H1 (cell line): ENCODE results near the gene PDGFA. TPM values are rescaled to one million over a fixed set of nuclear protein-coding genes. Genes with fewer than 3 reads are reported as not detected.

Experiments used
- CTCF ChIA-PET: fragments of 300-600 bp; sonication (Branson Sonifier 250); formaldehyde crosslinking; loops from one replicate; lab custom pipeline; 2021; ENCODE audit not compliant: partially characterized antibody; lab: Charles Lee
- POLR2A ChIA-PET: fragments of 300-600 bp; sonication (Branson Sonifier 250); formaldehyde crosslinking; loops from one replicate; lab custom pipeline; 2021; ENCODE audit warnings: inconsistent platforms; ENCODE audit not compliant: partially characterized antibody; lab: Charles Lee
- DNase-seq, 2 experiments: peaks; one replicate each; pipeline versions ENCODE4 v3.0.0 to v3.0.0-alpha.2; 2010 to 2022; ENCODE audit warnings: low spot score in 2 of 2, low read depth in 1 of 2, mixed read lengths in 1 of 2
- FAIRE-seq: peaks from 2 replicates; lab custom pipeline; 2011; peaks lifted over from hg19 to GRCh38; lab: Jason Lieb, UNC
- H2AFZ ChIP-seq: 2 replicates; pipeline ENCODE4 v1.8.1; 2012; ENCODE audit warnings: low read length, inconsistent platforms
- H2AK5ac ChIP-seq: 2 replicates; pipeline ENCODE4 v1.6.1; 2013; ENCODE audit warnings: low read depth, low read length
- H2BK120ac ChIP-seq: replicated peaks from 2 replicates; pipeline ENCODE3; 2013; ENCODE audit warnings: low read depth, low read length, inconsistent platforms
- H2BK12ac ChIP-seq: 2 replicates; pipeline ENCODE4 v1.6.1; 2013; ENCODE audit warnings: low read depth, low read length
- H2BK15ac ChIP-seq: 2 replicates; pipeline ENCODE4 v1.6.1; 2013; ENCODE audit warnings: low read length
- H2BK20ac ChIP-seq: 2 replicates; pipeline ENCODE4 v1.6.1; 2013; ENCODE audit warnings: low read length
- H2BK5ac ChIP-seq: 2 replicates; pipeline ENCODE4 v1.6.1; 2013; ENCODE audit warnings: low read depth, low read length
- H3K14ac ChIP-seq: 2 replicates; pipeline ENCODE4 v1.6.1; 2013; ENCODE audit warnings: inconsistent platforms; ENCODE audit not compliant: insufficient read length
- H3K18ac ChIP-seq: 2 replicates; pipeline ENCODE4 v1.6.1; 2013; ENCODE audit warnings: low read length; ENCODE audit errors: extremely low read depth
- H3K23ac ChIP-seq: 2 replicates; pipeline ENCODE4 v1.6.1; 2013; ENCODE audit warnings: inconsistent platforms; ENCODE audit not compliant: insufficient read length
- H3K23me2 ChIP-seq: 2 replicates; pipeline ENCODE4 v1.6.1; 2013; ENCODE audit warnings: low read depth, low read length
- H3K27ac ChIP-seq: 2 replicates; pipeline ENCODE4 v1.6.1; 2011; ENCODE audit warnings: low read depth, low read length, inconsistent platforms
- H3K27me3 ChIP-seq, 4 experiments: replicated peaks in 1 of 4; 1 replicate in 1 of 4; 2 replicates in 3 of 4; pipeline versions ENCODE4 v1.6.1 to v1.8.1; 2011 to 2013; ENCODE audit warnings: low read length in 3 of 4, mild to moderate bottlenecking in 3 of 4, inconsistent platforms in 2 of 4, mixed read lengths in 2 of 4, moderate library complexity in 1 of 4; ENCODE audit not compliant: control insufficient read depth in 3 of 4, insufficient read depth in 3 of 4; ENCODE audit errors: extremely low read depth in 1 of 4
- H3K36me3 ChIP-seq, 4 experiments: 2 replicates each; pipeline versions ENCODE4 v1.6.1 to v1.8.1; 2011 to 2013; ENCODE audit warnings: mild to moderate bottlenecking in 4 of 4, low read length in 3 of 4, moderate library complexity in 2 of 4, control low read depth in 1 of 4, inconsistent platforms in 1 of 4; ENCODE audit not compliant: insufficient read depth in 4 of 4, control insufficient read depth in 2 of 4
- H3K4ac ChIP-seq: replicated peaks from 2 replicates; pipeline ENCODE3; 2013; ENCODE audit warnings: low read length, low read depth, mixed read lengths, inconsistent platforms; ENCODE audit not compliant: insufficient read length
- H3K4me1 ChIP-seq, 4 experiments: replicated peaks in 1 of 4; 1 replicate in 1 of 4; 2 replicates in 3 of 4; pipeline versions ENCODE4 v1.6.1 to v1.8.1; 2011 to 2013; ENCODE audit warnings: low read length in 3 of 4, inconsistent platforms in 2 of 4, mixed read lengths in 1 of 4; ENCODE audit not compliant: insufficient read depth in 4 of 4, control insufficient read depth in 3 of 4
- H3K4me2 ChIP-seq, 2 experiments: 2 replicates each; pipeline versions ENCODE4 v1.6.1 to v1.8.1; 2011 to 2013; ENCODE audit warnings: low read depth in 2 of 2, low read length in 2 of 2, control low read depth in 1 of 2, inconsistent platforms in 1 of 2, mild to moderate bottlenecking in 1 of 2; ENCODE audit not compliant: insufficient read depth in 1 of 2
- H3K4me3 ChIP-seq, 4 experiments: fragments of 200-600, 300-600 bp in 1 of 4; sonication (generic), shearing (Covaris generic), sonication (Bioruptor Twin) in 1 of 4; 2 replicates each; pipeline versions ENCODE4 v1.5.1 to v1.8.1; 2011 to 2016; ENCODE audit warnings: low read length in 4 of 4, low read depth in 3 of 4, control low read depth in 2 of 4, inconsistent platforms in 2 of 4, mild to moderate bottlenecking in 2 of 4, mixed read lengths in 1 of 4, moderate library complexity in 1 of 4; ENCODE audit not compliant: insufficient read depth in 2 of 4; ENCODE audit errors: extremely low read depth in 1 of 4
- H3K56ac ChIP-seq: replicated peaks from 2 replicates; pipeline ENCODE3; 2013; ENCODE audit warnings: low read depth, mild to moderate bottlenecking, mixed read lengths, low read length, inconsistent platforms; ENCODE audit not compliant: insufficient read length
- H3K79me1 ChIP-seq: 2 replicates; pipeline ENCODE4 v1.6.1; 2013; ENCODE audit warnings: low read depth, low read length, control low read depth
- H3K79me2 ChIP-seq, 2 experiments: 2 replicates each; pipeline versions ENCODE4 v1.6.1 to v1.8.1; 2012 to 2013; ENCODE audit warnings: low read length in 2 of 2, mild to moderate bottlenecking in 2 of 2, inconsistent platforms in 1 of 2; ENCODE audit not compliant: insufficient read depth in 2 of 2, control insufficient read depth in 1 of 2
- H3K9ac ChIP-seq, 4 experiments: replicated peaks in 1 of 4; 1 replicate in 1 of 4; 2 replicates in 3 of 4; pipeline versions ENCODE4 v1.6.1 to v1.8.1; 2011 to 2013; ENCODE audit warnings: low read depth in 3 of 4, low read length in 3 of 4, control low read depth in 2 of 4, mild to moderate bottlenecking in 2 of 4, moderate library complexity in 2 of 4, inconsistent platforms in 1 of 4; ENCODE audit errors: extremely low read depth in 1 of 4
- H3K9me3 ChIP-seq, 2 experiments: 2 replicates each; pipeline versions ENCODE4 v1.6.1 to v1.8.1; 2012 to 2013; ENCODE audit warnings: mild to moderate bottlenecking in 2 of 2, moderate library complexity in 2 of 2, control low read depth in 1 of 2, inconsistent platforms in 1 of 2, low read depth in 1 of 2, low read length in 1 of 2, mixed read lengths in 1 of 2; ENCODE audit not compliant: insufficient read depth in 2 of 2
- H4K20me1 ChIP-seq, 2 experiments: replicated peaks in 1 of 2; 2 replicates each; pipeline versions ENCODE3 to v1.8.1; 2011 to 2013; ENCODE audit warnings: inconsistent platforms in 2 of 2, low read length in 2 of 2, mild to moderate bottlenecking in 1 of 2; ENCODE audit not compliant: insufficient read depth in 2 of 2, control insufficient read depth in 1 of 2
- H4K5ac ChIP-seq: 2 replicates; pipeline ENCODE4 v1.6.1; 2013; ENCODE audit warnings: low read length, low read depth, mixed read lengths, inconsistent platforms; ENCODE audit not compliant: insufficient read length
- H4K8ac ChIP-seq: 2 replicates; pipeline ENCODE4 v1.8.0; 2013; ENCODE audit warnings: mild to moderate bottlenecking, moderate library complexity, low read length, inconsistent platforms; ENCODE audit not compliant: insufficient read depth; ENCODE audit errors: extremely low read depth
- H4K91ac ChIP-seq: replicated peaks from 2 replicates; pipeline ENCODE3; 2013; ENCODE audit warnings: low read length, mixed read lengths, inconsistent platforms; ENCODE audit not compliant: insufficient read length
- FOSL1 ChIP-seq: IDR thresholded peaks from 2 replicates; pipeline ENCODE4 v1.6.1; 2011; ENCODE audit warnings: mild to moderate bottlenecking, low read depth, low read length, moderate library complexity; ENCODE audit not compliant: insufficient read depth
- SAP30 ChIP-seq: fragments of 300-600 bp; sonication (generic); IDR thresholded peaks from 2 replicates; pipeline ENCODE4 v1.7.1; 2012; ENCODE audit warnings: low read length, moderate library complexity, mild to moderate bottlenecking, inconsistent platforms; ENCODE audit not compliant: insufficient read depth, insufficient replicate concordance
- ZNF274 ChIP-seq: IDR thresholded peaks from 2 replicates; pipeline ENCODE4 v1.7.0; 2012; ENCODE audit warnings: low read length, borderline replicate concordance; ENCODE audit errors: extremely low read depth
- WGBS, 2 experiments: shearing (Covaris generic) in 1 of 2; methylation state at CpG; one replicate each; pipeline versions ENCODE4 v1.1.6 to v1.1.7; 2013 to 2015; ENCODE audit warnings: low lambda C conversion rate in 2 of 2, mixed read lengths in 2 of 2, inconsistent platforms in 1 of 2, low coverage in 1 of 2, missing lambda C conversion rate in 1 of 2; ENCODE audit not compliant: insufficient replicate concordance in 2 of 2, insufficient coverage in 1 of 2, insufficient read length in 1 of 2; ENCODE audit errors: extremely low coverage in 1 of 2, missing lambda C conversion rate in 1 of 2; 5-methylcytosine and 5-hydroxymethylcytosine counted together
- polyA plus RNA-seq, 7 experiments: library from polyadenylated mRNA; depleted of rRNA in 3 of 7; stranded (reverse) in 5 of 7; unstranded in 2 of 7; fragments of >200 nt in 5 of 7; fragments of 200-250 nt in 2 of 7; gene quantifications; 1 replicate in 5 of 7; 2 replicates in 1 of 7; 4 replicates in 1 of 7; pipeline versions ENCODE4 v1.2.1 to v1.2.3, GENCODE V29; 2011 to 2013; ENCODE audit warnings: missing spikeins in 2 of 7, mixed read lengths in 2 of 7
- total RNA-seq: library from RNA; stranded (reverse); fragmentation: NEBNext Ultra II Directional; extraction: Animal tissue kit (Norgen Biotek cat#: 25700); gene quantifications from 2 replicates; pipeline ENCODE4 v1.2.1, GENCODE V29; 2021

The PDGFA gene
- total and polyA plus RNA-seq, 2 of the 8 experiments (the other 6 are each of a cell fraction or from before 2014, with no cell fraction given): 21.1 to 43.0 TPM

DNA sequence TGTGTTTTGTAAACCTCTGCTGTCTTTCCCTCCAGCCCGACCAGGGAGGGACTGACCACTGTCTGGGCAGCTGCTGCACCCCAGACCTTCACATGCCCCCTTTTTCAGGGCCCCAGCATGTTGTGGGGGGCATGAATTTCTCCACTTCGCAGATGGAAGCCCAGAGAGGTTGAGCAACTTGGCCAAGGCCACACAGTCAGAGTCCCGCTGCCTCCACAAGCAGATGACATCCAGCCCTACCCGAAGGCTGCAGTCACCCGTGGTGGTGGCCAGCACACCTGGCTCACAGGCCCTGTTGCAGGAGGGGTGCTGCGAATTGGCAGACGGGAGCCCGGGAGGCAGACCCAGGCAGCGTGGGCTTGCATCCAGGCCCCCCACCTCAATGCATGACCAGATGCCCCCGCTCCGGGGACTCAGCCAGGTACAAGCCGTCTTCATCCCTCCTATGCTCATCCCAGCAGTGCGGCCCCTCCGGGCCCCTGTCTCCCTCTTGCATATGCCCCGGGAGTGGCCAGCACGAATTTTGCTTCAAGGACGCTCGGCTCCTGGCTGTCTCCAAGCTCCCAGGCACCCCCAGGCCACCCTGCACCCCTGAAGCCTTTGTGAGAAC lies 36.0 kb upstream of the PDGFA start:
- Histone ChIP-seq H2BK20ac (no peak overlapping the region), H2BK15ac (no peak overlapping the region), H4K20me1 (no peaks in the 10 kb centered on the region), H2BK5ac (no peak overlapping the region), H3K9ac (no peak overlapping the region), H3K79me1 (0 out of 2 replicates have a peak, but pooled peaks cover under 1% of the 10 kb centered on the region), H2AFZ (no peak overlapping the region), H4K8ac (peak overlapping the region; percentile 80), H3K23ac (no peak overlapping the region), H3K79me2 (no peaks in the 10 kb centered on the region), H3K27ac (no peak overlapping the region), H3K4ac (no peak overlapping the region), H3K27me3 (no peaks in the 10 kb centered on the region), H3K18ac (no peak overlapping the region), H4K5ac (no peak overlapping the region), H3K23me2 (no peaks in the 10 kb centered on the region), H2AK5ac (no peak overlapping the region), H3K9me3 (peaks cover 0 to 5% of the 10 kb centered on the region in 2 experiments; a peak in 1 of 4 replicates), H3K4me2 (no peak overlapping the region), H2BK12ac (no peak overlapping the region), H3K36me3 (peaks cover 0 to 2% (median 0%) of the 10 kb centered on the region in 4 experiments; a peak in 1 of 8 replicates), H3K4me3 (no peak overlapping the region), H3K56ac (no peak overlapping the region), H4K91ac (no peak overlapping the region), H2BK120ac (no peak overlapping the region), H3K4me1 (no peaks in the 10 kb centered on the region), H3K14ac (no peak overlapping the region)
- WGBS, 2 experiments: 90% methylated on average over 11 of the region's 18 CpGs; no CpG with 5 or more reads in 1 of the 2 experiments
- no peak for DNase-seq
- ChIA-PET CTCF (no interaction called here), POLR2A (no interaction called here)
- no peak for TF ChIP-seq SAP30
- no peak for TF ChIP-seq FOSL1
- TF ChIP-seq ZNF274: no peak
- no peak for FAIRE-seq
